WTC11 (cell line): ENCODE measurements around the gene FXYD3. TPM values are rescaled to one million over a fixed set of nuclear protein-coding genes. Genes with fewer than 3 reads are reported as not detected.

Experiments
- ATAC-seq: fragments of 200-7000 bp; cut with Tn5 transposase; 2 replicates; pipeline ENCODE4 v1.10.0; 2021; ENCODE audit warnings: mild to moderate bottlenecking, moderate library complexity
- CTCF ChIA-PET: fragments of 300-600 bp; sonication (Branson Sonifier 250); formaldehyde crosslinking; loops from one replicate; lab custom pipeline; 2021; ENCODE audit warnings: antibody characterized with exemption; lab: Charles Lee
- POLR2A ChIA-PET: fragments of 350-600 bp; sonication (Branson Sonifier 250); formaldehyde crosslinking; loops from one replicate; lab custom pipeline; 2021; ENCODE audit warnings: antibody characterized with exemption; lab: Charles Lee
- DNase-seq: peaks from one replicate; pipeline ENCODE4 v3.0.0; 2021; ENCODE audit warnings: low spot score
- H3K27ac Mint-ChIP-seq: 2 replicates; pipeline ENCODE4 v1.8.0; 2021; ENCODE audit warnings: mixed read lengths
- H3K27me3 Mint-ChIP-seq: 2 replicates; pipeline ENCODE4 v1.8.0; 2021; ENCODE audit warnings: low read depth, mild to moderate bottlenecking, moderate library complexity, mixed read lengths
- H3K36me3 Mint-ChIP-seq: 2 replicates; pipeline ENCODE4 v1.8.0; 2021; ENCODE audit warnings: mixed read lengths
- H3K4me1 Mint-ChIP-seq: 2 replicates; pipeline ENCODE4 v1.8.0; 2022; ENCODE audit warnings: mixed read lengths
- H3K4me3 Mint-ChIP-seq: 2 replicates; pipeline ENCODE4 v1.8.0; 2021; ENCODE audit warnings: mild to moderate bottlenecking, moderate library complexity, mixed read lengths
- H3K9me3 Mint-ChIP-seq: 2 replicates; pipeline ENCODE4 v1.8.0; 2021; ENCODE audit warnings: mixed read lengths
- ATF6 ChIP-seq: sonication (generic); formaldehyde crosslinking; IDR thresholded peaks from 2 replicates; pipeline ENCODE4 v1.8.1; 2023; ENCODE audit warnings: mild to moderate bottlenecking, missing genetic modification reagents
- CBFB ChIP-seq: sonication (generic); formaldehyde crosslinking; IDR thresholded peaks from 2 replicates; pipeline ENCODE4 v1.8.1; 2022; ENCODE audit warnings: mild to moderate bottlenecking, low read depth, missing genetic modification reagents
- CDX4 ChIP-seq: fragments of 250-450 bp; sonication (Bioruptor Pico); IDR thresholded peaks from 2 replicates; pipeline ENCODE4 v1.9.0; 2021; ENCODE audit warnings: moderate library complexity, mild to moderate bottlenecking, inconsistent platforms, borderline replicate concordance
- ESRRA ChIP-seq: sonication (generic); formaldehyde crosslinking; IDR thresholded peaks from 2 replicates; pipeline ENCODE4 v1.8.1; 2022; ENCODE audit warnings: mild to moderate bottlenecking, missing genetic modification reagents, borderline replicate concordance
- FOXJ3 ChIP-seq: sonication (generic); formaldehyde crosslinking; IDR thresholded peaks from 2 replicates; pipeline ENCODE4 v1.9.0; 2021; ENCODE audit warnings: missing genetic modification reagents, mild to moderate bottlenecking, borderline replicate concordance
- IRF1 ChIP-seq: sonication (generic); formaldehyde crosslinking; IDR thresholded peaks from 2 replicates; pipeline ENCODE4 v1.8.0; 2023; ENCODE audit warnings: missing genetic modification reagents
- MLX ChIP-seq: sonication (generic); formaldehyde crosslinking; IDR thresholded peaks from 2 replicates; pipeline ENCODE4 v1.8.1; 2023; ENCODE audit warnings: mild to moderate bottlenecking, missing genetic modification reagents, moderate library complexity
- NR1H2 ChIP-seq: sonication (generic); formaldehyde crosslinking; IDR thresholded peaks from 2 replicates; pipeline ENCODE4 v1.9.0; 2021; ENCODE audit warnings: mild to moderate bottlenecking, moderate library complexity, missing genetic modification reagents
- NR3C1 ChIP-seq: sonication (generic); formaldehyde crosslinking; conservative IDR thresholded peaks from 2 replicates; pipeline ENCODE4 v1.8.1; 2023; ENCODE audit warnings: low read depth, mild to moderate bottlenecking, missing genetic modification reagents
- PREB ChIP-seq: sonication (generic); formaldehyde crosslinking; IDR thresholded peaks from 2 replicates; pipeline ENCODE4 v1.8.1; 2022; ENCODE audit warnings: mild to moderate bottlenecking, missing genetic modification reagents, moderate library complexity, borderline replicate concordance
- RELA ChIP-seq: sonication (generic); formaldehyde crosslinking; IDR thresholded peaks from 2 replicates; pipeline ENCODE4 v1.8.1; 2022; ENCODE audit warnings: missing genetic modification reagents, mild to moderate bottlenecking, borderline replicate concordance
- TEAD4 ChIP-seq: sonication (generic); formaldehyde crosslinking; IDR thresholded peaks from 2 replicates; pipeline ENCODE4 v1.8.0; 2022; ENCODE audit warnings: mild to moderate bottlenecking, missing genetic modification reagents
- TP53 ChIP-seq: sonication (generic); formaldehyde crosslinking; IDR thresholded peaks from 2 replicates; pipeline ENCODE4 v1.8.1; 2023; ENCODE audit warnings: mild to moderate bottlenecking, missing genetic modification reagents
- ZNF138 ChIP-seq: sonication (generic); formaldehyde crosslinking; conservative IDR thresholded peaks from 2 replicates; pipeline ENCODE4 v1.8.1; 2022; ENCODE audit warnings: mild to moderate bottlenecking, moderate library complexity, missing genetic modification reagents
- ZNF232 ChIP-seq: sonication (generic); formaldehyde crosslinking; IDR thresholded peaks from 2 replicates; pipeline ENCODE4 v1.8.0; 2022; ENCODE audit warnings: mild to moderate bottlenecking, missing genetic modification reagents
- ZNF263 ChIP-seq: sonication (generic); formaldehyde crosslinking; IDR thresholded peaks from 2 replicates; pipeline ENCODE4 v1.8.1; 2022; ENCODE audit warnings: low read depth, mild to moderate bottlenecking, moderate library complexity, missing genetic modification reagents
- ZNF396 ChIP-seq: fragments of 250-450 bp; sonication (Bioruptor Pico); IDR thresholded peaks from 2 replicates; pipeline ENCODE4 v1.8.0; 2021; ENCODE audit warnings: mild to moderate bottlenecking, moderate library complexity, borderline replicate concordance
- ZNF423 ChIP-seq: fragments of 250-450 bp; sonication (Bioruptor Pico); IDR thresholded peaks from 2 replicates; pipeline ENCODE4 v2.1.2; 2022; ENCODE audit warnings: mild to moderate bottlenecking, moderate library complexity
- ZNF512 ChIP-seq: sonication (generic); formaldehyde crosslinking; IDR thresholded peaks from 2 replicates; pipeline ENCODE4 v1.8.1; 2022; ENCODE audit warnings: missing genetic modification reagents, borderline replicate concordance
- total RNA-seq: library from RNA; stranded (reverse); gene quantifications from 3 replicates; pipeline ENCODE4 v1.2.3, GENCODE V29; 2021

Gene FXYD3
- total RNA-seq, 1 experiment from 2014 or later: 1.8 TPM

GRCh38 chr19:35162471-35163326 is 47.1 kb downstream of the FXYD3 start:
- TF ChIP-seq TP53: no peak
- no peak for TF ChIP-seq FOXJ3 (CRISPR knock-in tag)
- TF ChIP-seq RELA (CRISPR knock-in tag): no peak
- no peak overlapping the region for H3K4me3 Mint-ChIP-seq
- ATAC-seq (no peak), DNase-seq (no peak)
- no peaks in the 10 kb centered on the region for H3K4me1 Mint-ChIP-seq
- no peak overlapping the region for H3K27ac Mint-ChIP-seq
- H3K9me3 Mint-ChIP-seq: peaks cover 42% of the 10 kb centered on the region
- H3K36me3 Mint-ChIP-seq: peaks cover 94% of the 10 kb centered on the region
- ChIA-PET CTCF (interaction anchor here (0.7 to 1.7 kb wide), 3 partner anchors 20 to 96 kb away, joined by 3 to 7 read pairs (median 5); no protein-coding TSS in a partner anchor), POLR2A (no interaction called here)
- no peaks in the 10 kb centered on the region; the same call in 1 of the 2 replicates for H3K27me3 Mint-ChIP-seq

- TF ChIP-seq CBFB (CRISPR knock-in tag) (no peak), ESRRA (CRISPR knock-in tag) (no peak), CDX4 (CRISPR knock-in tag) (no peak), NR3C1 (no peak), NR1H2 (CRISPR knock-in tag) (no peak), ATF6 (CRISPR knock-in tag) (no peak), TEAD4 (CRISPR knock-in tag) (no peak), MLX (CRISPR knock-in tag) (no peak), ZNF232 (CRISPR knock-in tag) (no peak), IRF1 (CRISPR knock-in tag) (no peak), ZNF423 (CRISPR knock-in tag) (no peak), ZNF138 (CRISPR knock-in tag) (no peak)
- TF ChIP-seq, all 79 proteins: peak for 0
- Mint-ChIP-seq H3K4me3 (no peak overlapping the region), H3K9me3 (peaks cover 42% of the 10 kb centered on the region), H3K27me3 (no peaks in the 10 kb centered on the region; the same call in 1 of the 2 replicates), H3K36me3 (peaks cover 84% of the 10 kb centered on the region), H3K4me1 (no peaks in the 10 kb centered on the region), H3K27ac (no peak overlapping the region)
- ChIA-PET CTCF (no interaction called here), POLR2A (no interaction called here)
- no peak for ATAC-seq
- DNase-seq: no peak
These were observed 48.8 kb downstream of the FXYD3 start for GRCh38 chr19:35164418-35164817.

GRCh38 chr19:35165200-35166058 is 49.8 kb downstream of the FXYD3 start:
- DNase-seq (no peak), ATAC-seq (no peak)
- CTCF ChIA-PET: no interaction called here
- H3K9me3 Mint-ChIP-seq: peaks cover 42% of the 10 kb centered on the region
- peaks cover 74% of the 10 kb centered on the region for H3K36me3 Mint-ChIP-seq
- no peak overlapping the region for H3K4me3 Mint-ChIP-seq
- H3K27me3 Mint-ChIP-seq: no peaks in the 10 kb centered on the region; the same call in 1 of the 2 replicates
- no peaks in the 10 kb centered on the region for H3K4me1 Mint-ChIP-seq
- no peak overlapping the region for H3K27ac Mint-ChIP-seq
- POLR2A ChIA-PET: no interaction called here
- no peak for TF ChIP-seq ZNF396 (CRISPR knock-in tag)
- no peak for TF ChIP-seq ZNF263
- no peak for TF ChIP-seq ZNF512 (CRISPR knock-in tag)
- TF ChIP-seq PREB (CRISPR knock-in tag): no peak
